ENCODE data around the gene EMP3. TPM values are rescaled to one million over a fixed set of nuclear protein-coding genes. Genes with fewer than 3 reads are reported as not detected.

EMP3 gene
- total and polyA plus RNA-seq, 9 of the 15 experiments (the other 6 are each of a cell fraction or from before 2014, with no cell fraction given): 123 to 386 (median 296) TPM

DNA sequence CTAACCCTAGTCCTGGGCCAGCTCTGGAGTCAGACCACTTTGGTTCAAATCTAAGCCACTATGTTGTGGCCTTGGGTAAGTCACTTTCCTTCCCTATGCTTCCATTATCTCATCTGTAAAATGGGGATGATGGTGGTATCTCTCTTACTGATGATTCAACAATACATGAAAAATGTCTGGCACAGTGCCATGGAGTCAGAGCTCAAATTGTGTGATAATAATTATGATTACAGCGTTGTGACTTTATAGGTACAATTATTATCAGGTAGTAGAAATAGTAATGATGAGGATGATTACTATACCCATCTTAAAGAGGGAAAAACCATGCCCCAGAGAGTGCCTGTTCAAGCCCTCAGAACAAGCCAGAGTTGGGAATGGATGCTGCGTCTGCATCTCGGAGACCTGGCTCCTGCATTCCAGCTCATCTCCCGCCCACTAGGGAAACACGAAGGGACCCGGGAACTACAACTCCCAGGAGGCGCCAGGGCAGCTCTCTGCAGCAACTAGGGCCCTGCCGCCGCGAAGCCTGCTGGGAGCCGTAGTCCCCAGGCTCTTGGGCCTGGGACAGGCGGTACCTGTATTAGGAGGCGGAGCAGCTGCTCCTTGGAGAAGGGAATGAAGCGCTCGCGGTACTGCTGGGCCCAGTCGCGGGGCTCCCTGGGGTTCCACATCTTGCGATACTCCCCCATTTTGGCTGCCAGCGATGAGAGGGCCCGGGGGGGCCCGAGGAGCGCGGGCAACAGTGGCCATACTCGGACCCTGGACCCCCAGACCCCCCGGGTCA, 37.6 kb downstream of the EMP3 start (continued):
- no peak; the same call in 1 of the 2 replicates for TF ChIP-seq JUND (IDR thresholded peaks at IDR 0.05; ENCODE audit: borderline replicate concordance, low read depth, low read length)
- TF ChIP-seq JUND (tag; IDR thresholded peaks at IDR 0.05; ENCODE audit: borderline replicate concordance, low read depth, low read length): no peak; the same call in 2 of the 3 replicates
- TF ChIP-seq PHB (CRISPR knock-in tag; IDR thresholded peaks at IDR 0.05): no peak
- TF ChIP-seq ZNF239 (CRISPR knock-in tag; IDR thresholded peaks at IDR 0.05): peak; percentile 52; the same call in 1 of the 2 replicates
- TF ChIP-seq, protein P1, sequence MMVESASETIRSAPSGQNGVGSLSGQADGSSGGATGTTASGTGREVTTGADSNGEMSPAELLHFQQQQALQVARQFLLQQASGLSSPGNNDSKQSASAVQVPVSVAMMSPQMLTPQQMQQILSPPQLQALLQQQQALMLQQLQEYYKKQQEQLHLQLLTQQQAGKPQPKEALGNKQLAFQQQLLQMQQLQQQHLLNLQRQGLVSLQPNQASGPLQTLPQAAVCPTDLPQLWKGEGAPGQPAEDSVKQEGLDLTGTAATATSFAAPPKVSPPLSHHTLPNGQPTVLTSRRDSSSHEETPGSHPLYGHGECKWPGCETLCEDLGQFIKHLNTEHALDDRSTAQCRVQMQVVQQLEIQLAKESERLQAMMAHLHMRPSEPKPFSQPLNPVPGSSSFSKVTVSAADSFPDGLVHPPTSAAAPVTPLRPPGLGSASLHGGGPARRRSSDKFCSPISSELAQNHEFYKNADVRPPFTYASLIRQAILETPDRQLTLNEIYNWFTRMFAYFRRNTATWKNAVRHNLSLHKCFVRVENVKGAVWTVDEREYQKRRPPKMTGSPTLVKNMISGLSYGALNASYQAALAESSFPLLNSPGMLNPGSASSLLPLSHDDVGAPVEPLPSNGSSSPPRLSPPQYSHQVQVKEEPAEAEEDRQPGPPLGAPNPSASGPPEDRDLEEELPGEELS (CRISPR knock-in tag; IDR thresholded peaks at IDR 0.05; ENCODE audit: borderline replicate concordance): peak; percentile 41; the same call in 1 of the 2 replicates
- TF ChIP-seq ZNF41 (CRISPR knock-in tag; conservative IDR thresholded peaks at IDR 0.05): no peak
- TF ChIP-seq NFXL1 (CRISPR knock-in tag; IDR thresholded peaks at IDR 0.05): no peak
- TF ChIP-seq ZSCAN29 (IDR thresholded peaks at IDR 0.05): no peak
- TF ChIP-seq SMAD1 (IDR thresholded peaks at IDR 0.05; ENCODE audit: low read depth, low read length, partially characterized antibody): no peak
- no peak for TF ChIP-seq BCOR (IDR thresholded peaks at IDR 0.05)
- TF ChIP-seq MYBL2 (IDR thresholded peaks at IDR 0.05; ENCODE audit: low read depth): no peak
- TF ChIP-seq MYBL2 (CRISPR knock-in tag; IDR thresholded peaks at IDR 0.05; ENCODE audit: borderline replicate concordance): no peak
- TF ChIP-seq SP1 (CRISPR knock-in tag; IDR thresholded peaks at IDR 0.05): peak; percentile 85
- TF ChIP-seq PYGO2 (tag; IDR thresholded peaks at IDR 0.05): no peak
- TF ChIP-seq, protein P2, sequence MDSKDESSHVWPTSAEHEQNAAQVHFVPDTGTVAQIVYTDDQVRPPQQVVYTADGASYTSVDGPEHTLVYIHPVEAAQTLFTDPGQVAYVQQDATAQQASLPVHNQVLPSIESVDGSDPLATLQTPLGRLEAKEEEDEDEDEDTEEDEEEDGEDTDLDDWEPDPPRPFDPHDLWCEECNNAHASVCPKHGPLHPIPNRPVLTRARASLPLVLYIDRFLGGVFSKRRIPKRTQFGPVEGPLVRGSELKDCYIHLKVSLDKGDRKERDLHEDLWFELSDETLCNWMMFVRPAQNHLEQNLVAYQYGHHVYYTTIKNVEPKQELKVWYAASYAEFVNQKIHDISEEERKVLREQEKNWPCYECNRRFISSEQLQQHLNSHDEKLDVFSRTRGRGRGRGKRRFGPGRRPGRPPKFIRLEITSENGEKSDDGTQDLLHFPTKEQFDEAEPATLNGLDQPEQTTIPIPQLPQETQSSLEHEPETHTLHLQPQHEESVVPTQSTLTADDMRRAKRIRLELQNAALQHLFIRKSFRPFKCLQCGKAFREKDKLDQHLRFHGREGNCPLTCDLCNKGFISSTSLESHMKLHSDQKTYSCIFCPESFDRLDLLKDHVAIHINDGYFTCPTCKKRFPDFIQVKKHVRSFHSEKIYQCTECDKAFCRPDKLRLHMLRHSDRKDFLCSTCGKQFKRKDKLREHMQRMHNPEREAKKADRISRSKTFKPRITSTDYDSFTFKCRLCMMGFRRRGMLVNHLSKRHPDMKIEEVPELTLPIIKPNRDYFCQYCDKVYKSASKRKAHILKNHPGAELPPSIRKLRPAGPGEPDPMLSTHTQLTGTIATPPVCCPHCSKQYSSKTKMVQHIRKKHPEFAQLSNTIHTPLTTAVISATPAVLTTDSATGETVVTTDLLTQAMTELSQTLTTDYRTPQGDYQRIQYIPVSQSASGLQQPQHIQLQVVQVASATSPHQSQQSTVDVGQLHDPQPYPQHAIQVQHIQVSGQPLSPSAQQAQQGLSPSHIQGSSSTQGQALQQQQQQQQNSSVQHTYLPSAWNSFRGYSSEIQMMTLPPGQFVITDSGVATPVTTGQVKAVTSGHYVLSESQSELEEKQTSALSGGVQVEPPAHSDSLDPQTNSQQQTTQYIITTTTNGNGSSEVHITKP (IDR thresholded peaks at IDR 0.05; ENCODE audit: partially characterized antibody): no peak
- TF ChIP-seq, protein P3, sequence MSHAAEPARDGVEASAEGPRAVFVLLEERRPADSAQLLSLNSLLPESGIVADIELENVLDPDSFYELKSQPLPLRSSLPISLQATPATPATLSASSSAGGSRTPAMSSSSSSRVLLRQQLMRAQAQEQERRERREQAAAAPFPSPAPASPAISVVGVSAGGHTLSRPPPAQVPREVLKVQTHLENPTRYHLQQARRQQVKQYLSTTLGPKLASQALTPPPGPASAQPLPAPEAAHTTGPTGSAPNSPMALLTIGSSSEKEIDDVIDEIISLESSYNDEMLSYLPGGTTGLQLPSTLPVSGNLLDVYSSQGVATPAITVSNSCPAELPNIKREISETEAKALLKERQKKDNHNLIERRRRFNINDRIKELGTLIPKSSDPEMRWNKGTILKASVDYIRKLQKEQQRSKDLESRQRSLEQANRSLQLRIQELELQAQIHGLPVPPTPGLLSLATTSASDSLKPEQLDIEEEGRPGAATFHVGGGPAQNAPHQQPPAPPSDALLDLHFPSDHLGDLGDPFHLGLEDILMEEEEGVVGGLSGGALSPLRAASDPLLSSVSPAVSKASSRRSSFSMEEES (CRISPR knock-in tag; IDR thresholded peaks at IDR 0.05): no peak
- TF ChIP-seq CTBP1 (IDR thresholded peaks at IDR 0.05; ENCODE audit: borderline replicate concordance): peak; percentile 93
- no peak for TF ChIP-seq PCBP1 (IDR thresholded peaks at IDR 0.05; ENCODE audit: low read depth, low read length, poor library complexity, severe bottlenecking)

Data from K562 (cell line).